ENCODE data around the gene VGLL2.

GRCh38 chr6:117272891-117273290 is 7.5 kb downstream of the VGLL2 start:
- TF ChIP-seq NFIC (IDR thresholded peaks at IDR 0.05) (no peak), RAD21 (IDR thresholded peaks at IDR 0.05; ENCODE audit: low read depth) (no peak), TAF1 (IDR thresholded peaks at IDR 0.05; ENCODE audit: low read depth) (no peak), REST (IDR thresholded peaks at IDR 0.05; ENCODE audit: low read depth) (no peak), EP300 (IDR thresholded peaks at IDR 0.05; ENCODE audit: borderline replicate concordance) (no peak), ZBTB7A (IDR thresholded peaks at IDR 0.05; ENCODE audit: low read depth) (no peak), YY1 (IDR thresholded peaks at IDR 0.05; ENCODE audit: low read depth) (no peak), TCF12 (IDR thresholded peaks at IDR 0.05; ENCODE audit: low read depth) (no peak), CEBPB (IDR thresholded peaks at IDR 0.05) (no peak), TEAD4 (IDR thresholded peaks at IDR 0.05) (no peak)

All from Ishikawa (cell line).